Dedifferentiated amniotic fluid mesenchymal stem cell (primary cell): Measurements from ENCODE around the gene PDLIM4.

ENCODE experiments used
- DNase-seq: peaks from one replicate; pipeline ENCODE4 v3.0.0-alpha.2; 2016; ENCODE audit errors: extremely low spot score

Gene PDLIM4

GRCh38 chr5:132267166-132267739 is 9.8 kb downstream of the PDLIM4 start:
- DNase-seq, result no peak

- DNase-seq, result no peak
Observed at GRCh38 chr5:132267931-132268768, 10.7 kb downstream of the PDLIM4 start.

- DNase-seq, result peak; percentile 30
Observed at GRCh38 chr5:132268769-132269551, 11.5 kb downstream of the PDLIM4 start.

- no peak for DNase-seq
Observed at GRCh38 chr5:132269635-132270334, 12.3 kb downstream of the PDLIM4 start.

- DNase-seq, result no peak
Observed at GRCh38 chr5:132270335-132270665, 12.8 kb downstream of the PDLIM4 start.

DNA sequence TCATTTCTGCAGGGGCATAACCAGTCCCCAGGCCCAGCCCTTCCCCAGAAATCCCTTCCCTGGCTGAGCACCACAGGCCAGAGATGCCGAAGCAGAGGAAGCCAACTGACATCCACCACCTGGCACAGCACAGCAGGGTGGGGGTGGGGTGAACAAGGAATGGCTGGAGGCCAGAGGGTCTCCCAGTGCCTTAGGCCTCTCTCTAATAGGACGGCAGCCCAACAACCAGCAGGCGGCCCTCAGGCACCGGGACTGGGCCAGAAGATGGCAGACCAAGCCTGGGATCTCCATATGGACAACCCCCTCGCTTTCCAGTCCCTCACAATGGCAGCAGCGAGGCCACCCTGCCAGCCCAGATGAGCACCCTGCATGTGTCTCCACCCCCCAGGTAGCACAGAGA is 13.2 kb downstream of the PDLIM4 start:
- DNase-seq, result no peak

- DNase-seq, result no peak
Observed at GRCh38 chr5:132271251-132272246, 14.1 kb downstream of the PDLIM4 start.

- DNase-seq, result peak; percentile 52
Observed at GRCh38 chr5:132272311-132273210, 15.1 kb downstream of the PDLIM4 start.

GRCh38 chr5:132273631-132274030 is 16.1 kb downstream of the PDLIM4 start:
- DNase-seq, result no peak

DNA sequence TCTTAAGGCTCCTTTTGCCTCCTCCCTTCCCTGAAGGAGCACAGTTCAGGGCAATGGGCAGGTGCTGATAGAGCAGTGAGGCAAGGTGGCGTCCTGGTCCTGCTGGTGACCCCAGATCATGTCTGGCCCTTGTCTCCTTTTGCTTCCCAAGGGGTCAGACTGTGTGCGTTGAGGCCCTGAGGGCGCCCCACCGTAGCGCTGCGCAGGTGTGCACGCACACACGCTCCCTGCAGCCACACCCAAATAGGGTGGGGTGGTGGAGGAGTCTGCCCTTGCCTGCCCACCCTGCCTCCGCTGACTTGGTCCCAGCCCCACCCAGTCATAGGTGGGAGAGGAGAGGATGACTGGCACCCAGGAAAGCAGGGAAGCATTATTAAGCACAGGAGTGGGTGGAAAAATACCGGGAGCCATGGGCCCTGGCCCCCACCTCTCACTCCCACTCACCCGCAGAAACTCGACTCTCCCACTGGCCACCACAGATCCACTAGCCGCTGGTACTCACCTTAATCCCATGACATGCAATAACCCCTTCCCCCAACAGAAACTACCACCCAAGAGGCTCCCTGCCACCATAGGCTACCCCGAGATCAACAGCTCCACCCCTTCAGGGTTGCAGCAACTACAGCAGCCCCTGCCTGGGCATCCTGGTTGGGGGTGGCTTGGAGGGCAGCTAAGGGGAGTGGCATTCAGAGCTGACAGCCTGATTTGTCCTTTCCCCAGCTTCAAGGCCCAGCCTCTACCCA is 16.7 kb downstream of the PDLIM4 start:
- no peak for DNase-seq

DNA sequence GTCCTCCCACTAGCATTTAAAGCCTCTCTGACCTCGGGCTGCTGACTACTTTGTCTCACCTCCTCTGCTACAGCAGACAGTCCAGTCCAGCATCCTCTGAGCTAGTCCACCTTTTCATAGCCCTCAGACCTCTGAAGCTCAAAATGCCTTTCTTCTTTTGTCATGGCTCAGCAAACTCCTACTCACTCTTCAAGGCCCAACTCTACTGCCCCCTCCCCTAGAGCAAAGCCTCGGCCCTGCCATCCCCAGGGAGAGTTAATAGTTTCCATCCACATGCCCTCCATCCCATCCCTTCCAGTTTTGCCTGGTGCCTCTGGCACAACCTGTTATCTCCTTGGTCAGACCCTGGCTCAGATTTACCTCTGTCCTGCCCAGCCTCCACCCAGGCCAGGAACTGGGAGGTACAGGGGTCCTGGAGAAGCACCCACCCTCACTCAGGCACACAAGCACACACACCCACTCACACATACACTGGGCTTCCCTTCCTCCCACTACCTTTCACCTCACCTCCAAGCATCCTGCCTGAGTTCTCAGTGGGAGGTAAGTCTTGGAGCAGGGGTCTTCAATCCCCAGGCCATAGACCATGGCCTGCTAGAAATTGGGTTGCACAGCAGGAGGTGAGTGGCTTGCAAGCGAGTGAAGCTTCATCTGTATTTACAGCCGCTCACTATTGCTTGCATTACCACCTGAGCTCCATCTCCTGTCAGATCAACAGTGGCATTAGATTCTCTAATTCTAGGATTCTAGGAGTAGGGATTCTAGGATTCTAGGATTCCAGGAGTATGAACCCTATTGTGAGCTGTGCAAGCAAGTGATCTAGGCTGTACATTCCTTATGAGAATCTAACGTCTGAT is 18.1 kb downstream of the PDLIM4 start:
- no peak for DNase-seq

GRCh38 chr5:132277256-132277655 is 19.8 kb downstream of the PDLIM4 start:
- DNase-seq, result no peak

DNA sequence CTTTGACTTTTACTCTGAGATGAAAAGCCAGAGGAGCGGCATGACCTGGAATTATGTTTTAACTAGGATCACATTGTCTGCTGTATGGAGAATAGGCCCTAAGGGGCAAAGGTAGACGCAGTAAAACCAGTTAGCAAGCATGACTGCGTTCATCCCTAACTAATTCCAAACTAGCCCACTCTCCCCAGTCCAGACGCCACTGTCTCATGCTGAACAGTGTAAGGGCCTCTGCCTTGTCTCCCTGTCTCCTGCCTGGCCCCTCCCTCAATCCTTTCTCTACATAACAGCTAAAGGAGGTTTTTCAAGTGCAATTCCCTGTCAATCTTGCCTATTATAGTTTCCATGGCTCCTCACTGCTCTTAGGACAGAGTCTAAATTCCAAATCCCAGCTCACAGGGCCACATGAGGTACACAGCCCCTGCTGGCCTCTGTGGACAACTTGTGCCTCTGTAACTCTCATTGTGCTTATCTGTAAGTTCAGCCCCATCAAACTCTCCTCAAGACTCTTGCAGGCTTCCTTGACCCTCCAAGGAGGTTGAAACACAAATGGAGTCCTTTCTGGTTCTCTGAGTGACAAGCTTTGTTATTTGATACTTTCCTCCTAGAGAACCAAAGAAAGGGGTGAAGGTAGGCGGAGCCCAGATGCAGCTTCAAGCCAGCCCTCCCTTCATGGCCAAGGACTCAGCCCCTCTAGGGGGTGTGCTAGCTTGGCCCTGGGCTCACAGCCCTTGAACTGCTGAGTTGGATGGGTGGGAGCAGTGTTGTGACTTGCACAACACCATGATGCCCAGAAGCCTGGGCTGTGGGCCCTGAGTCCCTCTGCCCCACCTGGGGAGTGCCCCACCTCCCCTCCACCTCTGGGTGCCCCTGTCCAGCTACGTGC is 20.7 kb downstream of the PDLIM4 start:
- no peak for DNase-seq

- DNase-seq, result no peak
Observed at GRCh38 chr5:132279801-132280200, 22.3 kb downstream of the PDLIM4 start.

- DNase-seq, result no peak
Observed at GRCh38 chr5:132280371-132281240, 23.1 kb downstream of the PDLIM4 start.
